Suppressor macrophage (primary cell): ENCODE measurements around the gene HOXC13.

ENCODE experiments used
- DNase-seq, 4 experiments: peaks; one replicate each; pipeline ENCODE4 v3.0.0-alpha.2; 2020 to 2022

The HOXC13 gene

DNA sequence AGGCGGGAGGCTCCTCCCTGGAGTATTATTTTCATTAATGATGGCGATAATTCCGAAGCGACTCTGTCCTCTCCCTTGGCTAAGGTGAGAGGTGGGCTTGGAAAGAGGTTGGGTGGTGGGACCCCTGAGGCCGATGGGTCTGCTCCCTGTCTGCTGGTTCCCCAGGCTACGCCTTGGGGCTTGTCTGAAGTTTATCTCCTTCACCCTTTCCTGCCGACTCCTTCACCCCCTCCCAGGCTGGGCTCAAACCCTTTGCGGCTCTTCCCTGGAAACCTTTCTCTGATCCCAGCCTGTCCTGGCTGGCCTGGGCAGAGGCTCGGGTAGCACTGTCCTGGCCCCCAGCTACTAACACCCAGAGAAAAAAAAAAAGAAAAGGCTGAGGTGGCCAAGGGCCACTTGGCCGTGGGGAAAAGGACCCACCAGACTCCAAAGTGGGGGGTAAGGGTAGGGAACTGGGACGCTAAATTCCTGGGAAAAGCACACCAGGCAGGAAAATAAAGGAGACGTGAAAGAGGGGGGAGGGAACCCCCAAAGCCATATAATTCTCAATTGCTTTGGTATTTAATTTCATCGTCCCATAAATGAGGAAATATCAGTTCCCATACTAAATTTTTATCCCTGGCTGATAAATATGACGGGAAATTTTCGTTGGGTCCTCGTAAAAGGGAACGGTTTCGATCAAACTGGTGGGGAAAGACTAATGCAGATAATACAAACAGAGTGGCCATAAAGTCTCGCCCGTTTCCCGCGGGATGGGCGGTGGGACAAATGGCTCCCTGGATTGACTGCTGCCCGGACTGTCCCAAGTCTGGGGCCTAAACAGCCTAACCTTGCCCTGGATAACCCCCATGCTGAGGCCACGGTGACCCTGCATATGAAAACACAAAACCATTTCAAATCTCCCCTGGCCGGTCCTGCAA lies 44.3 kb downstream of the HOXC13 start:
- DNase-seq, result no peak

DNA sequence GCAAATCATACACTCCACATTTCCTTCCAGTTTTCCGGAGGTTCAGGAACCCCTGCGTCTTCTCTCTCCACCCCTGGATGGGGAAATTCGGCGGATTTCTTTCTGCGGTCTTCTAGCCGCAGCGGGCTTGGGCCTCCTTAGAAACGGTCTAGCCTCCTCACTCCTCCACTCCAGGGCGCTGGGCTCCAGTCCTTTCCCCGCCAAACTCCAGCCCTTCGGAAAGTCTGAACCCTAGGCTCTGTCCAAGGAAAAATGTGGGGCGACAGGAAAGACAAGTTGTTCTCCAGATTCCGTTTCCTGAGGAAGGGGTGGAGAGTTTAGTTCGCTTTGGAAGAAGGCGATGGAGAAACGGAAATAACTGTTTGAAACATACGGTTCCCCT lies 44.9 kb downstream of the HOXC13 start:
- peak in 2 of 4 experiments; percentile 12 to 27 for DNase-seq

DNA sequence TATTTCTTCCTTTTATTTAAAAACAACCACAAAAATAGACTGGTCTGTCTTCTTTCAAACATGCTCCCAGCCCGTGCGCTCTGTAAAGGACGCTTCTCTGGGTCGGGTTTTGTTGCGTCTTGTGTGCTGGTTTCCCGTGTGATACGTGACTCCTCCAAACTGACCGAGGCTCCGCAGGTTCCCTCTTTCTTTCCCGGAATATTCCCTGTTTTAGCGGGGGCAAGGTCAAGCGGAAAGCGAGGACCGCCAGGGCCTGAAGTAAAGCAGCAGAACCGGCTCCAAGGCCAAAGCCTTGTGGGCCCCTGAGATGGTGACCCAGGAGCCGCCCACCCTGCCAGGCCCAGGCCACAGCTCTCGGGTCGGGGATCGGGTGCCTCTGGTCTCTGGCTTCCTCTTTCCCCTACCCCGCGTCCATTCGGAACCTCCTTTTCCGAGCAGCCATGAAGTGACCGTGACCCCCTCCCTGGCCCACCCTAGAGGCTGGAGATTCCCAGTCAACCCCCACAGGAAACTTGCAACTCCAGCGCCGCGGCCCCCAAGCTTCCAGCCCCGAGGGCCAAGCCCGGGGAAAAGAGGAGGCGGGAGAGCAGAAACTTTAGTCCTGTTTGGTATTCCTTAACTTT lies 45.4 kb downstream of the HOXC13 start:
- no peak for DNase-seq

DNA sequence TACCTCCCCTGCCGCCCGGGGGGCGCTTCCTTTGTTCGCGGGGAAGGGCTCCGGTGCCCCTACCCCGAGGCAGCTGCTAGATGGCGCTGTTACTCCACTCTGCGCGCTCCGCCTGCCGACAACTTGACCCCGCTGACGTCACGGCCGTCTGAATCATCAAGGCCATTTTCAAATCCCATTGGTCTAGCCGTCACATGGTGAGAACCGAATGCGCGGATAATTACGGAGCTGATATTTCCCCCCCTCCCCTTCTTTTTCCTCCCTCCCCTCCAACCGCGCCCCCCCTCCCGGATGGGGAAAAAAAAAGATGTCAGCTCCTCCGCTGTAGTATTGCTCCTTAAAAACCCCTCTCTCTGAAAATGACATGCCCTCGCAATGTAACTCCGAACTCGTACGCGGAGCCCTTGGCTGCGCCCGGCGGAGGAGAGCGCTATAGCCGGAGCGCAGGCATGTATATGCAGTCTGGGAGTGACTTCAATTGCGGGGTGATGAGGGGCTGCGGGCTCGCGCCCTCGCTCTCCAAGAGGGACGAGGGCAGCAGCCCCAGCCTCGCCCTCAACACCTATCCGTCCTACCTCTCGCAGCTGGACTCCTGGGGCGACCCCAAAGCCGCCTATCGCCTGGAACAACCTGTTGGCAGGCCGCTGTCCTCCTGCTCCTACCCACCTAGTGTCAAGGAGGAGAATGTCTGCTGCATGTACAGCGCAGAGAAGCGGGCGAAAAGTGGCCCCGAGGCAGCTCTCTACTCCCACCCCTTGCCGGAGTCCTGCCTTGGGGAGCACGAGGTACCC lies 46.5 kb downstream of the HOXC13 start, which contains the start of gene HOXC10:
Gene HOXC10, plus strand, starts transcription at position 246 of the 791 bp plus-strand sequence. Its CDS starts 114 bp downstream, at position 360.
- DNase-seq, result peak; percentile 42 to 67 (median 59)

DNA sequence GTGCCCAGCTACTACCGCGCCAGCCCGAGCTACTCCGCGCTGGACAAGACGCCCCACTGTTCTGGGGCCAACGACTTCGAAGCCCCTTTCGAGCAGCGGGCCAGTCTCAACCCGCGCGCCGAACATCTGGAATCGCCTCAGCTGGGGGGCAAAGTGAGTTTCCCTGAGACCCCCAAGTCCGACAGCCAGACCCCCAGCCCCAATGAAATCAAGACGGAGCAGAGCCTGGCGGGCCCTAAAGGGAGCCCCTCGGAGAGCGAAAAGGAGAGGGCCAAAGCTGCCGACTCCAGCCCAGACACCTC lies 47.0 kb downstream of the HOXC13 start:
- DNase-seq, result no peak

DNA sequence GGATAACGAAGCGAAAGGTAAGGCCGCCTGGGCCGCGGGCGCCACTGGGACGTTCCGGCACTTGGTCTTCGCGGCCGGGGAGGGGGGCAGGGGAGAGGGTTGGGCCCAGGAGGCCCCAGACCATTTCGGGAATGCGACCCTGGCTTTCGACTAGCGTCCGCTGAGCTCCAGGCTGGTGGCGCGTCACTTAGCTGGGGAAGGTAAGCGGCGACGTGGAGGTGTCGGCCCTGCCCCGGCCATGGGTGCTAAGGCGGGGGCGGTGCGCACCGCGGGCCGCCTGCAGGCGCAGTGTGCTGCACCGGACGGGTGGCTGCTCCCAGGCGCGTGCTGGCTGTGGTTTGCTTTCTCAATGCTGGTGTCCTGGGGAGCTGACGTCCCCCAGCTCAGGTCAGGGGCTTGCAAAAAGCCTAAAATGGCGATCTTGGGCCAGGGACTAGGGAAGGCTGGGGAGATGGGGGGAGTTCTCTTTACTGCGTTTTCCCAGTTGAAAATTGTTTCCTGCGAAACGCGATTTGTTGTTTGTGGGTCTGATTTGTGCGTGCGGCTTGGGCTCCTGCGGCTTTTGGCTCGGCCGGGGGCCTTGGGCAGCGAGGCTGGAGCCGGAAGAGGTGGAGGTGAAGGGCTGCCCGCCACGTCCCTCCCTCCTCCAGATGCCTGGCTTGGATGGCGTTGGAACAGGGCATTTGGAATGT lies 47.5 kb downstream of the HOXC13 start:
- DNase-seq, result no peak

DNA sequence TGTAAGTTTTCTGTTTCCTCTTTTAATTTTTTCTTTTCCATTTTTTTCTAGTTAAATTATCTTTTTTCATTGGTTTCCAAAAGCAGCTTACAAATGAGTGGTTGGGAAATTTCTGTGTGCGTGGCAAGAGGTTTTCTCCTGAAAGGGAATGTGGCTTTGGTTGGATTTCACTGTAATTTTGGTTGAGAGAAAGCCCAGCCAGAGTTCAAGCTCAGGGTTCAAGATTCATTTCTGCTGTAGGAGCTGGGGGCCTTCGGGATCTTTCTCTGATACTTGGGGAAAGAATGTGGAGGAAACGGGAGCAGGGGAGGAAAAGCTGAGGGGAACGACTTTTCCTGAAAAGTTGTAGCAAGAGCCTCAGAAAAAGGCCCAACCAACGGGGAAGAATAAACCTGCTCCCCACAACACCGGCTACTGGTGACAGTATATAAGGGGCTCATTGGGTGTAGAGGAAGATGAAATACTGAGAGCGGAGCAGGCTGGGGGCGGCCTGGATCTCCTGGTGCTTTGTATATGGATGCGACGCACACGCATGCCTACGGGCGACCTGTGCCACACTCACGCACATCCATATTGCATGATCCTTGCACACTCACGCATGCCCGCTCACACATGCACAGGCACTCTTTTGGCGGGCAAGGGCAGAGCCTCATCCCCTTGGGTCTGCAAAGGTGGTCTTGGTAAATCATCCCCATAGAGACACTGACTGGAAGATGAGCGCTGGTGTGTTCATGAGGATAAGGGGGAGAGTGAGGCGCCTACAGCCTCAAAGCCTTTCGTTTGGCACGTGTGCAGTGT lies 48.3 kb downstream of the HOXC13 start:
- DNase-seq, result no peak

DNA sequence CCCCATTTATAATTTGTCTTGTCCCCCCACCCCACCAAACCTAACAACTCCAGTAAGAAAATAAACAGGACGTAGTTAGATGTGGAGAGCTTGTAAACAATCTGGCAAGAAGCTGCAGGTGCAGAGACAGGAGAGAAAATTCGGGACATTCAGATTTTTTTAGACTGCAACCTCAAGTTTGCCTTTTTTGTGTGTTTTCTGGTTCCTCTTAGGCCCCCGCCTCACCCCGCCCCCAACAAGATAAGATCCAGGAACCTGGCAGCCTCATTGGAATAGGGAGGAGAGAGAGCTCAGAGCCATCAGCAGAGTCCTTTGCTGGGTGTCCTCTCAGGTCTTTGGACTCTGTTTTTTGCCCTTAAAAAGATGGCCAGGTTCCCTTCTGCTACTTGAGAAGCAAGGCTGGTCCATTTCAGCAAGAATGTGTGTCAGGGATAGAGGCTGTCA lies 49.2 kb downstream of the HOXC13 start:
- no peak for DNase-seq

DNA sequence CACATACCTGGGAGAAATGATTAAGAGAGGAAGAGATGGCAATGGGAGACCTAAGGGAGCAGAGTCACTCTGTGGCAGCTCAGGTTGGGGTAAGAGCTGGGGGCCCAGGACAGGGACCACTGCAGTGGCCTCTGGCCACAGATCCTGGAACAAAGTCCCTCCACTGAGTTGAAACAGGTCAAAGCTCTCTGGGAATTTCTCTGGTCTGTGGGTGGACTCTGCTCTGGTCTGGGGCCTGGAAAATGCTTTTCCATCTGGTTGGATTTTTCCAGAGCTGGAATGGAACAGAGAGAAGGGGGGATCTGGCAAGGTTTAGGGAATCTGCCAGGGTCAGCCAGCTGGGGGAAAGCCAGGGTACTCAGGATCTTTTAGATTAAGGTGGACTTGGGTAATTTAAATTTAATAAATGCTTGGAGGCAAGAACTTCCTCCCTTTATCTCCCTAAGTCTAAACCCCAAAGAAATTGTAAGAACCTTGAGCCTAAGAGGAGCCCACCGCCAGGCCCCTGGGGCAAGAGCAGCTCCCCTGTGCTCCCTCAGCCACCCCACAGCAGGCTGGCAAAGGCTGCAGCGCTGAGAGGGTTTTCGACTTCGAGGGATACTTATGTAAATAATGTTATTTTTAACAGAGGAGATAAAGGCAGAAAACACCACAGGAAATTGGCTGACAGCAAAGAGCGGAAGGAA lies 50.1 kb downstream of the HOXC13 start:
- DNase-seq, result no peak

DNA sequence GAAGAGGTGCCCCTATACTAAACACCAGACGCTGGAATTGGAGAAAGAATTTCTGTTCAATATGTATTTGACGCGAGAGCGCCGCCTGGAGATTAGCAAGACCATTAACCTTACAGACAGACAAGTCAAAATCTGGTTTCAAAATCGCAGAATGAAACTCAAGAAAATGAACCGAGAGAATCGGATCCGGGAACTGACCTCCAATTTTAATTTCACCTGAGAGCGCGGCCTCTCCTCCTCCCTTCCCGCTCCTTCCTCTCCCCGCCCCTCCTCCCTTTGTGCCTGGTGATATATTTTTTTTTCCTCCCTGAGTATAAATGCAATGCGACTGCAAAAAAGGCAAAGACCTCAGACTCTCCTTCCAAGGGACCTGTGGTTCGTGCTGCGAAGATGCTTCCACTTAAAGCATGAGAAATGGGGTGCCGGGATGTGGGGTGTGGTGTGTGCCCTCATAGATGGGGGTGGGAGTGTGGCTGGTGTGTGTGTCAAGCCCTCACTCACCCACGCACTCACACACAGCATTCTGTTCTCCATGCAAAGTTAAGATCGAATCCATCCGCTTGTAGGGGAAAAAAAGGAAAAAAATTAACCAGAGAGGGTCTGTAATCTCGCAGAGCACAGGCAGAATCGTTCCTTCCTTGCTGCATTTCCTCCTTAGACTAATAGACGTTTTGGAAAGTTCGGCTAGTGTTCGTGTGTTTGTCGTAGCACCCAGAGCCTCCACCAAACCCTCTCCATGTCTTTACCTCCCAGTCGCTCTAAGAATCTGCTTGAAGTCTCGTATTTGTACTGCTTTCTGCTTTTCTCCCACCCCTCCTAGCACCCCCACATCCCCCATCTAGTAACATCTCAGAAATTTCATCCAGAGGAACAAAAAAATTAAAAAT lies 50.8 kb downstream of the HOXC13 start:
- peak; percentile 34 to 62 (median 44) for DNase-seq

DNA sequence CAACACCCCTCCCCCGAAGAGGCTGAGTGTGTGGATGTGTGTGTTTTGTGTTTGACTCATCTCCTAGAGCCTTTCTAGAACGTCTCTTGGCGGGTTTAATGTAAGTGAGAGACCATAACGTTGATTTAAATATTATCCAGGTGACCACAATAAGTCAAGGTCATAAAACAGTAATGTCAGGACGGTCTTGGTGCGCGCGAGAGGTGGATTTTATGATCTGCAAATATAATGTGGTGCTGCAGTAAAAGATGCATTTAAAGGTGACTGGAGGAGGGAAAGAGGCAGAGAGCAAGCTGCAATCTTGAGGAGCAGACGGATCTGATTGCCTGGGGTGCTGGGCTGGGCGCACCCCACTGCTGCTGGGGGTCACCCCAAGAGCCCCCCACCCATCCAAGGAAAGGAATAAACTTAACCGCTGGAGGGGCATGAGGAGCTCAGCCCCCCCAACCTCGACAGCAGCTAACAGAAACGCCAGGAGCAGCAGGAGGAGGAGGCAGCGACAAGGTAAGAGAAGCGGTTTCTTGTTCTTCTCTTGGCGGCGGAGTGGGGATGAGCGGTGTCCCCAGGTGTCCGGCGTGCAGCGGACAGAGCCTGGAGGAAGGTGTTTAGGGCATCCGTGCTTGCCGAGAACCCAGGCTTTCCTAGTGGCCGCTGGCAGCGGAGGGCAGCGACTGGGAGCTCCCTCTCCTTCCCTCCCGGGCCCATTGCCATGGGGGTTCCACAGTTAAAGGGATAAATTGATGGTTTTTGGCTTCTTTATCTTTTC lies 51.9 kb downstream of the HOXC13 start:
- DNase-seq, result no peak

DNA sequence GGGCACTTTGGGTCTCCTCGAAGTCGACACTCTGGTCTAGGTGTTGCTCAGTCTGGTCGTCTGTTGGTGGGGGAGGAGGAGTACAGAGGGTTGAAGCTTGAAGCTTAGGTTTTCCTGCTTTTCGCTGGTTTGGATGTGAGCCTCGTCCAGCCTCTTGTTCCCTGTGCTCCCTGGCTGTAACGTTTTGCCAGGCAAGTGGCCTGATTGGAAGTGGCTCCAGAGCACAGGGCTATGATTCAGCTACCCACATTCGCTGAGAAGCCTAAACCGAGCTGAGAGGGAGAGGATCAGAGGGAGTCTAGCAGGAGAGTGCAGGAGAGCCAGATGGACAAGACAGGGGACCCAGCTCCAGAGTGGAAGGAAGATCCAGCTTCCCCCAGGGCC lies 52.4 kb downstream of the HOXC13 start:
- DNase-seq, result no peak

DNA sequence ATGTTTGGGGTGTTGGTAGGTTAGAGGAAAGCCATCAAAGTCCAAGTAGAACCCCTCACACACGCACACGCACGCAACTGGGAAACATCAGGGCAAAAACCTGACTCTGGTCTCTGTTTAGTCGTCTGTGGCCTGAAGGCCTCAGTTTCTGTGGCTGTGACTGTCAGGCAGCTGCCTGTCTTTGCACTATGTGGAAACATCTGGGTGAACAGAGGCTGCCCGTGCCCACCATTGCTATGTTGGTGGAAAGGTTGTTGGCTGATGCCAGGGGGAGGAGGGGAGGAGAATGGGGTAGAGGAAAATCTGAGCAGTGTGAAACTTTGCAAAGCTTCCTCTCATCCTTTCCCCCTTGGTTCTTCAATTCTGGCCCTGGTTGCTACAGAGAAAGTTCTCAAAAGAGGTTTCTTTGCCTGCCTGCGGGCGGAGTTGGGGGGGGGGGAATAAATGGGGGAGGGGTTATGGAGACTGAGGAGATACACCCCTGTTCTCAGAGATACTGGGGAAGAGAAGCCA lies 53.8 kb downstream of the HOXC13 start:
- DNase-seq, result no peak

DNA sequence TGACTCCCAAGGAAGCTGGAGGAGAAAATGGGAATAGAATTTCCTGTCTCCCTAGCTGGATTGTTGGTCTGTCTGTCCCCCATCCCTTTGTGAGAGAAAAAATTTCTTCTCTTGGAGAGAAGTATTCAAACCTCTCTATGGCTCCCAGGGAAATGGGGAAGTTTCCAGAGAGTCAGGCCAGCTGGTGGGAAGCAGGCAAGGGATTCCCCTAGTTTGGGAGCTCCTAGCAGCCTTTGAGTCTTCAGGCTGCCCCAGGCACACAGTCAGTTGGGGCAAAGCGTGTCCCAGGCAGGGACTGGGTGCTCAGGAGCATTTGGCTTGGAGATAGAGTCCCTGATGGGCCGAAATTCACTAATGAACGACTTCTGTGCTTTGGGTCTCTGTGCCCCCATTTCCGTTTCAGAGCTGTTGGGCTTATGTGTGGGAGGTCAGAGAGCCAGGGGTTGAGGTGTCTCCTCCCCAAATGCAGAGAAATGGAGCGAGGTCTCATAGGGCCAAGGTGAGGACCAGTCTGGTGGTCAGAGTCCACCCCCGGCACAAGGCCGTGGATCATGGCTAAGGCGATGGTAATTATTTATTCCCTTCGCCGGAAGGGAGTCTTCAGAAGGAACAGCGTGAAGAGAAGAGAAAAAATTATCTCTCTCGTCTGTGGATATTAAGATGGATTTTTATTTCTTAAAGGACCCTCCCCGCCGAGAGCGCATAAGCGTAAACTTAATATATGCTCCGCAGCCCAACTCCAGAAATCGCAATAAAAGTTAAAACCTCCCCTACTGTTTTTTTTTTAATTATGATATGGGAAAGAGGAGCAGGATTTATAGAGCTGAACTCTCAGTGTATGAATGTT lies 54.8 kb downstream of the HOXC13 start:
- peak in 2 of 4 experiments; percentile 19 to 30 for DNase-seq

DNA sequence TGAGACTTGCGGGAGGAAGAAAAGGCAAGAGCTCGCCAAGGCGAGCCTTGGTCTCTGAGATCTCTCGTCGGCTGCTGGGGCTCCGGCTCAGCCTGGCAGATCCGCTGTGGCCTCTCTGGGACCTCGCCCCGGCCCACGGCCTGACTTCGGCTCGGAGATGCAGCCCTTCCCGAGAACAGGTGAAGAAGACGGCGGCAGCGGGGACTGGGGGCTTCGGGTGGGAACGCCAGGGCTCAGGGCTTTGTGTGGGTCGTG lies 55.3 kb downstream of the HOXC13 start:
- DNase-seq, result no peak

DNA sequence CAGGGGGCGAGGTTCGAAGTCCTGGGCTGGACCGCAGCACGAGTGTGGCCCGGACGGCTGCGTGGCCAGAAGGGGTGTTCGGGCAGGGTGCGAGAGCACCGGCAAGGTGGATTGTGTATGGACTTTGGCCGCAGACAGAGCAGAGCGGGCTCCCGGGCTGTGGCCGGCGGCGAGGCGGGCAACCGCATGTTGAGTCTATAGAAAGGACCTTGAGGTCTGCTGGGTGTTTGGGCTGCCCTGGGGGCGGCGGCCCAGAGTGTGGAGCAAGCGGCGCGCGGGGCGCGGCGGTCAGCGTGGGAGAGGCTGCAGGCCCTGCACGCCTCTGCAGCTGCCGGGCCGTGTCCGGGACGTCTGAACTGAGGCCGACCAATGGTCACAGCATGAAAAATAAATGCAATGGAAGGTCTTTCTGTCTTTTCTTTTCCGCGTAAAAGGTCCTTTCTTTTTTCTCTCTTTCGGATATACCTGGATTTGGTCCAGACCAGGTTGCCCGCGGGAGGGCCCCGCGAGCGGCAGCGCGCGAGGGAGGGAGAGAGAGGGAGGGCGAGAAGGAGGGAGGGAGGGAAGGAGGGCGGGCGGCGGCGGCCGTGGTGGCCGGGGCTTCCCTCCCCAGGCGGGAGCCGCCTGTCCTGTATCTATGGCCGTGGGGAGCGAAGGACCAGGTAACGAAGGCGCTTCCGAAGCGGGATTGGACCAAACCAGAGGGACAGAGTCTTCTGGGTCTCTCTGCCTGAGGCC lies 55.8 kb downstream of the HOXC13 start:
- DNase-seq, result no peak

DNA sequence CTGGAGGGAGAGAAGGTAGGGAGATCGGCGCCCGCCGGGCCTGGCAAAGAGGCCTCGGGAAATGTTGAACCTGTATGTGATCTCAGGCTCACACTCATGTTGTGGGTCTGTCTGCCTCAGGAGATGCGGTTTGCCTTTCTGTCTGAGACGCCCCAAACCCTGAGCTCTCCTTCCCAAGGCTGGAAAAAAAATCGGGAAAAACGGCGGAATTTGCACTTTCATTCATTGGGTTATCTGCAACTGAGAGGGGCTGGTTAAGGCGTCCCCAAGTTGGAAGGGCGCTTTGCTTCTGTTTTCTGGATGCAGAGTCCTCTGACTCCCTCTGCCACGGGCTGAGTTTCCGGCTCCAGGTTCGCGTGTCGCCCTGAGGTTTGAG lies 56.4 kb downstream of the HOXC13 start:
- DNase-seq, result peak in 2 of 4 experiments; percentile 17 to 23
